ENCODE results near the gene NGB. TPM values are rescaled to one million over a fixed set of nuclear protein-coding genes. Genes with fewer than 3 reads are reported as not detected.

The NGB gene
- total RNA-seq, 1 donor from 2014 or later = not detected

DNA sequence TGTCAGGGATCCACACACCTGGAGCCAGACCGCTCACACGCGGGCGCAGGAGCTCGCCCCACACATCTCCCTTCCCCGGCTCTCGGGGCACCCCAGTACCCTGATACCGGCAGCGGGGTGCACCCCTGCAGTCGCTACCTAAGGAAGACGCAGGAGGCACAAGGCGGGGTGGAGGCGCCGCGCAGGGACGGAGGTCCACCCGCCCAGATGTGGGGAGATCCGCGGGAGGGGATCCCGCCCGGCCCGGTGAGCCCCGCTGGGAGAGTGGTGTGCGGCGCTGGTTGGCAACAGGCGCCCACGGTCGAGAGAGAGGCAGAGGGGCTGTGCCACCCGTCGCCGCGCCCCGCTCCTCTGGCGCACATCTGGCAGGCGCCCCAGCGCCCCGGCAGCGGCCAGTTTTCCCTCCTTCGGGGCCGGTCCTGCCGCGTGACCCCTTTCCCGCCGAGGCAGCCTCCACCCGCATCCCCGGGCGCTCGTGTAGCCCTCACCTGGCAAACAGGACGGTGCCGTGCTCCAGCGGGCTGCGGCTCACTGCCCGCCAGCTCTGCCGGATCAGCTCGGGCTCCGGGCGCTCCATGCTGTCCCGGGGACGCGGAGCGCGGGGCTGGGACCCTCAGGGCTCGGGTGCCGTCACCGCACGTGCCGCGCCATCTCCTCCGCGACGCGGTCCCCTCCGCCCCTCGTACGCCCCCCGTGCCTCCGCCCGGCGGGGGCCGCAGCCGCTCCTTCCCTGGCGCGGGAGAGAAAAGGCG is 469 bp downstream of the NGB start:
- intact Hi-C loops (cut with DNase I) = no loop called here
- ATAC-seq (no peak), DNase-seq (ENCODE audit: low spot score) (no peak)

DNA sequence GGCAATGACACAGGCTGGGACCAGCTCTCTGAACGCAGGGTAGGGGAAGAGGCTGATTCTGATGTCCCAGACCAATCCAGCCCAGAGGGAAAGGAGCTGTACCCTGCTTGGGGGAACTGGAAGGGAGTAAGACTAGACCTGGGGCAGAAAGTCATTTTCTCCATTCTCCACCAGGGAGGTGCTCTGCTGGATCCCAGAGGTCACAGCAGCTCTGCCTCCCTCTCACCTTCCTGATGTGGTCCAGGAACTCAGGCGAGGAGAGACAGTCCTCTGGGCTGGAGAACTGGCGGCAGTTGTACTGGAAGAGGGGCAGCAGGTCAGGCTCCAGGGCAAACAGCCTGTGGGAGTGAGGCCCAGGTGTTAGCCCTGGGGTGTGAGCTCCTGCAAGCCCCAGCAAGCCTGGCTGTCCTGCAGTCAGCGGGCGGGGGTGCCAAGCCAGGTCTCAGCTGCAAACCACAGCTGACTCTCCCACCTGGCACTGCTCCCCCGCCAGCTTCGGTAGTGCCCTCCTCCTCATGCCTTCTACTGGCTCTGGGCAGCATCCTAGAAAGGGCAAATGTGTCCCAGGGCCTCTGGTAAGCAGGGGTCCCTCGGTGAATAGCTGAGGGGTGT is 1.9 kb downstream of the NGB start:
- ATAC-seq (no peak), DNase-seq (ENCODE audit: low spot score) (no peak)
- intact Hi-C loops (cut with DNase I) = no loop called here

DNA sequence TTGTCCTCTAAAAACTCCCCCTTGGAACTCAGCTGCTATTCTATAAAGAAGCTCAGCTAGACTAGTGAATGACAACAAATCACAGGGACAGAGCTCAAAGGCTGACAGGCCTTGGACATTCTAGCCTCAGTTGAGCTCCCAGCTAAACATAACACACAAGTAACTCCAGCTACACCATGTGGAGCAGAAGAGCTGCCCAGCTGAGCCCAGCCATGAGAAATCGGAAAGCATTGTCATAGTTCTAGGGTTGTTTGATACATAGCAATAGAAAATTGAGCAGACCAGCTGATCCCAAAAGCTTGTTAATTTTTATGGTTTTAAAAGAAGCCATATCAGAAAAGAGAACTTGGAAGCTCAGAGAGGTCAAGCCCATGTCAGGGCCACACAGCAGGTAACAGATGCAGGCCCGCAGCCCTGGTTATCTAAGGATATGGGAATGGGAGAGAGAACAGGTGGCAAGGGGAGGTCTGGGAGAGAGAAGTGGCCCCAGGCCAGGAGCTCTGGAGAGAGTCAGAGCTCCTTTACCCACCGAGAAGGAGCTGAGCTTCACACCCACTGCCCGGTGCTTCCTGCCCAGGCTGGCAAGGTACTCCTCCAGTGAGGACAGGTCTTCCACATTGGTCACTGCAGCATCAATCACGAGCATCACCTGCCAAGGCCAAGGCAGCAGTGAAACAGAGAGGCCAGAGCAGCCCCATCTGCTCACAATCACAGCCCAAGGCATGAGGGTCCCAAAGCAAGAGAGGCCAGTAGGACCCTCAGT is 2.9 kb downstream of the NGB start:
- ATAC-seq (no peak), DNase-seq (ENCODE audit: low spot score) (no peak)
- intact Hi-C loops (cut with DNase I) = no loop called here

DNA sequence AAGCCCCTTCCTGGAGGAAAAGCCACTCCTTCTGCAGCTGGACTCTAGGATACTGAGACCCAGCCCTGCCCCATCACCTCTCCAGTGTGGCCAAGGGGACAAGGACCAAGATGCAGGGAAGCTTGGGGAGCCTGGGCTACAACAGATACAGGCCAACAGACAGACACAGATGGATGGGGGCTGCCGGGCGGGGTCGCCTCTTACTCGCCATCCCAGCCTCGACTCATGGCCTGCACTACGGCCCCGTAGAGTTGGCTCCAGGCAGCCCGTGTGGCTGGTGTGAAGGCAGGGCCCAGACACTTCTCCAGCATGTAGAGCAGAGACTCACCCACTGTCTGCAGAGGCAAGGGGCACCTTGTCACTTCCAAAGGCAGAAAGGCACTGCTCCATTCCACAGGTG is 4.7 kb downstream of the NGB start:
- DNase-seq (ENCODE audit: low spot score) = no peak
- no peak for ATAC-seq
- intact Hi-C loops (cut with DNase I) = no loop called here

DNA sequence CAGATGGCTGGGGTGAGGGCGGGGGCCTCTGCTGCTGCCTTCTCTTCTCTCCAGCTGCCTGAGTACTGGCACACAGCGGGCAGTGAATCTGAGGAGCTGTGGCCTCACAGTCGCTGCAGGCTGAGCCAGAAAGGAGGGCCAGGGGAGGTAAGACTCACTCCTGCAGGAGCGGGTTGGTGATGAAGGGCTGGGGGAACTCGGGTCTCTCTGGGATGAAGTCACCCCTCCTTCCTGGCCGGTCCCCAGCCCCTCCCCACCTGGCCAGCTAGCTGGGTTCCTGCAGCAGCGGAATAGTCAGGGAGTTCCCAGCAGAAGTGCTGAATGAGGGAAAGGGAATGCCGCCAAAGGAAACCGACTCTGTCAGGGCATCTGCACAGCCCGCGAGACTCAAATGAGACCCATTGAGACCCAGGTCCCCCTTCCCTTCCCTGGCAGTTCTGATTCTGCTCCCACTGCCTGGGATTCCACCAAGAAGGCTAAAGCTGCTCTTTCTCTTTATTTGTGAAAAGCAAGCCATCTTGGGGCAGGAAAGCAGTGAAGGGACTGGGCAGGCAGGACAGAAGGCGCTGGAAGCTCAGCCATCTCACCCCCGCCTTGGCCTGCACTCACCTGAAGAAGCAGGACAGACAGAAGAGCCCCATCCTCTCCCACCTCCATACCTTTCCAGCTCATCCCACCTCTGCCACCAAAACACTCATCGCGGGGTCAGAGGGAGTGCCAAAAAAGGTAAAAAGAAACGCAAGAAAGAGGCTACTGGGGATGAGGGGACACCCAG is 5.3 kb downstream of the NGB start:
- DNase-seq (ENCODE audit: low spot score) (no peak), ATAC-seq (no peak)
- intact Hi-C loops (cut with DNase I) = no loop called here

DNA sequence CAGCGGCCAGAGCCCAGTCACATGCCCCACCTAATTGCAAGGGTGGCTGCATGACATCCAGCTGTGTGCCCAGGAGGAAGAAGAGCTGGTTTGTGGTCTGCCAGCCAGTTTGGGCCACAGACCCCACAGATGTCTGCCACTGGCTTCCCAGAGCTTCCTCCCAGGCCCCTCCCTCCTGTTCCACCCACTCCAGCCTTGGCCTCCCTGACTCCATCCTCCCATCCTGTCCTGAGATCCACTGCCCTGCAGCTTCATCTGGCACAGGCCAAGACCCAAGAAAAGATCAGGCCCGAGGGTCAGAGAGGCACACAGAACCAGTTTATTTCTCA is 5.9 kb downstream of the NGB start:
- intact Hi-C loops (cut with DNase I) = no loop called here
- ATAC-seq = no peak
- DNase-seq (ENCODE audit: low spot score) = no peak

DNA sequence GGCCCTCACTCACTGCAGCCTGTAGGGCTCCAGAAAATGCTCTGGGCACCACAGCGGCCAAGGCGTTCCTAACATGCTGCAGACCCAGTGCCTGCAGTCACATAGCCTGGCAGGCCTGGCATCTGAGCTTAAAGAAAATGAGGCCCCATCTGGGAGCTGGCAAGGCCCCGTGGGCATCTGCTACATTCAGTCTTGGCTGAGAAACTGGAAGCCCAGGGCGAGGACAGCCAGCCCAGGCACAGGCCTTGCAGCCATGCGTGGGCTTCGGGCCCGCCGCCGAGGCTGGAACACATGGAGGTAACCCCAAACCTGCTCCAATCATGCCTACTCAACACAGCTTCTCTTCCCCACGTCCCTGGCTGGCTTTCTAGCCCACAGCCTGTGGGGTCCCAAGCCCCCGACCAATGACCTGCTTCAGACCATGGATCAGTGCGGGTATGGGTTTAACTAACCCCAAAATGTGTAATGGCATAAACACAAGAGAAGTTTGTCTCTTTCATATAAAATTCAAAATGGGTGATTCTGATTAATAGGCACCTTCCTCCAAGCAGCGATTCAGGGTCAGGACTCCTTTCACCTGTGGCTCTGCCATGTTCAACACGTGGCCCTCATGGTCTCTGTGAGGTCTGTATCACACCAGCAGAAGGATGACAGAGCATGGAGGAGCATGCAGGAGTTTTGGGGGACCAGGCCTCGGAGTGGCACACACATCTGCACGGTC is 6.4 kb downstream of the NGB start:
- intact Hi-C loops (cut with DNase I) = no loop called here
- no peak for DNase-seq (ENCODE audit: low spot score)
- ATAC-seq = no peak

DNA sequence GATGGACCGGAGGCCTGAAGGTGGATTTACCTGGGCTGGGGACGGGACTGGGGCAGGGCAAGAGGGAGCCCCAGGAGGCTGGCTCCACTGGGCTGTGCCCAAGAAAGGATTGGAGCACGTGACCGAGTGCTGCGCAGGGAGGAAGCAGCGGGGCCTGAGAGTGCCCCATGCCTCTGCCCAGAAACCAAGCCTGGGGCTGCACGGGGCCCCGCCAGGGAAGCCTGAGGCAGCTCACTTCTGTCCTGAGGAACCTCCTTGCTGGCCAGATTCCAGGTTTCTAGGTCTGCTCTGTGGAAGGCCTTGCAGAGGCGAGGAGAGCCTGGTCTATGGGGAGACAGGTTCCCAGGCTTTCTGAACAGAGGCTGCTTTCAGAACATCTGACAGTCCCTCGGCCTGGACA is 10.4 kb downstream of the NGB start:
- intact Hi-C loops (cut with DNase I) = no loop called here
- no peak for ATAC-seq

DNA sequence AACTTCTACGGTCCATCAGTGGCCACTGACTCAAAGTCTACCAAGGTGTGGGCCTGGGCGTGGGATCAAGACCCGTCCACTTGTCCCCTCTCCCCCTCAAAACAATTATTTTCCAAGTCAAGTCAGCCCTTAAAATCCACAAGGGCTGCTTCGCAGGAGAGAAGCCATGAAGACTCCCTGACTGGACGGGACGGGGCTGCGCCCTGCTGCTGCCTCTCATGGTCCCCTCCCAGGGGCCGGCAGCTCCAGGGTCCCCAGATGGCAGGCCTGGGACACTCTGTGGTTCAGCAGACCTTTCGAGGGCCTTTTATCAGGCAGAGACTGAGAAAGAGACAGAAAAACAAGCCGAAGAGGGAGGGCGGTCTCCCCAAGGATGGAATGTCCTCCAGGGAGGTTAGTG is 10.8 kb downstream of the NGB start:
- no peak for ATAC-seq
- no peak for DNase-seq (ENCODE audit: low spot score)

More for the DNA sequence above, 10.4 kb downstream of the NGB start:
- no peak for DNase-seq (ENCODE audit: low spot score)

DNA sequence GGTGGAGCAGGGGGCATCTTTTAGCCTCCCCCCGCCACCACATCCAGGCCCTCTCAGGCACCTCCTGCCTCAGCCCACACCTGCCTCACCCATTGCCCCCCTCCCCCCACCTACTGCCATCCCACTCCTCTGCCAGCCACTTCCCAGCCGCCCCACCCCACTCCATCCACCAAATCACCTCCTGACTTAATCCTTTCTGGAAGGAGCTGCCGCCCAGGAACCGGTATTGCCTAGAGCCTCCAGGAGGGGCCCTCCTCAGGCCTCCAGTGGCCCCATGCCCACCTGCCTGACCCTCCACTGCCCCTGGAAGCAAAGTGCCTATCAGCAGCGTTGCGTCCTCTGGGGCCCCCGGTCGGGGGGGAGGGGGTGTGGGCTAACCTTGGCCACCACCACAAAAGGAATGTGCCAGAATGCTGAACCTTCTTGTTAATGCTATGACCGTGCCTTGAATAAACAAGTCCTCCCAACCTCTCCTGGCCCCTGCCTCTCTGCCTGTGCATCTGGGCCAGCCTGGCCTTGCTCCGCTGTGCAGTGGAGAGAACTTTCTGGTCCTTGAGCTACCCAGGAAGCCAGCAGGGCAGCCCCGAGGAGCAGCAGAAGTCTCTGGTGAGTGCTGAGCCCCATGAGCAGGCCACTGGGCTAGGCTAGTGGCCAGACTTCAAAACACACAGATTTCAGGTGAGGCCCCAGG is 11.8 kb downstream of the NGB start:
- DNase-seq (ENCODE audit: low spot score) = no peak
- intact Hi-C loops (cut with DNase I) = no loop called here
- ATAC-seq = no peak

More for the DNA sequence above, 10.8 kb downstream of the NGB start:
- intact Hi-C loops (cut with DNase I) = no loop called here

DNA sequence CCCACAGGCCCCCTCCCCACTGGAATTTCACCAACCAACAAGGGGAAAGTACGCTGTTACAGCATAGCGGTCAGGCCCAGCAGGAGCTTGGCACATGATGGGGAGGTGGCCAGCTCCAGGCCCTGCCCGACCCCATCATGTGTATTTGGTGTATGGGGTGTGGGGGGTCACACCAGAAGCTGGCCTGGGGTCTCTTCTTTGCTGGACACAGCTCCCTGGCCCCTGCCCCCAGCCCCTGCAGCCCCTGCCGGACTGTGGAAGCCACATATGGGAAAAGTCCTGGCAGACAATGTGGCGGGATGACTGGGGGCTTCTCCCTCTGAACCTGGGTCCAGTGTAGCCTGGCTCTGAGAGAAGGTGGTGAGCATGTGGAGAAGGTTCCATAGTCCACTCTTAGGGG is 12.4 kb downstream of the NGB start:
- intact Hi-C loops (cut with DNase I) = no loop called here
- no peak for ATAC-seq
- no peak for DNase-seq (ENCODE audit: low spot score)

DNA sequence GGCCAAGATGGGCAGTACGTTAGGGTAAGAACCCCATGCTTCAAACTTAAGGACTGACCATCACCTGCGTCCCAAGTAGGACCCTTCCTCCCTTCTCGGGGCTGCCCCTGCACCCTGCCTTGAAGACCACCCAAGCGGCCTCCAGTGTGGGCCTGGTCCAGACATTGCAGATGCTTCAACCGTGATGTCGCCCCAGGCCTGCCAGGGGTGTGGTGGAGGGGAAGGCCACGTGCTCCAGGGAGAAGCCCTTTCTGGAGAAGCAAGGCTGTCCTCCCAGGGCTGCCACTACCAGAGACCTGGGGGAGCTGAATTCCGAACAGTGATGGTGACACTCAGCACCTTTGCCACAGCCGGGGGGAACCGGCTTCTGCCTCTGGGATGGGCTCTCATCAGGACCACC is 13.3 kb downstream of the NGB start:
- ATAC-seq = no peak
- no peak for DNase-seq (ENCODE audit: low spot score)
- intact Hi-C loops (cut with DNase I) = no loop called here

DNA sequence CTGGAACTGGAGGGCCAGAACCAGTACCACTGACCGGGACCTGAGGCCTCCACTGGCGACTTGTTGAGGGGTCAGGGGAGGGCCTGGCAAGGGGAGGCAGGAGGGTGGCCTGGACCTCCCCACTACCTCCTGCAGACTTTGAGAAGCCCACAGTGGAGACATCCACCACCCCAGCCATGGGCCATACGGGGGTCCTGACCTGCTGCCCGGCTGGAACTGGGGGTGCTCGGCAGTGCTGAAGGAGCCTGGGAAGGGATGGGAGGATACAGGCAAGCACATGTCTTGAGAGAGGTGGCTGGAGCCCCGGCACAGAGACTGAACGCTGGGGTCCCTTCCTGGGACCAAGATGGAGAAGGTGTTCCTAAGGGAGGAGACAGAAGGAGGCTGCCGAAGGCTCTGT is 14.3 kb downstream of the NGB start:
- DNase-seq (ENCODE audit: low spot score) = no peak
- intact Hi-C loops (cut with DNase I) = no loop called here
- no peak for ATAC-seq

DNA sequence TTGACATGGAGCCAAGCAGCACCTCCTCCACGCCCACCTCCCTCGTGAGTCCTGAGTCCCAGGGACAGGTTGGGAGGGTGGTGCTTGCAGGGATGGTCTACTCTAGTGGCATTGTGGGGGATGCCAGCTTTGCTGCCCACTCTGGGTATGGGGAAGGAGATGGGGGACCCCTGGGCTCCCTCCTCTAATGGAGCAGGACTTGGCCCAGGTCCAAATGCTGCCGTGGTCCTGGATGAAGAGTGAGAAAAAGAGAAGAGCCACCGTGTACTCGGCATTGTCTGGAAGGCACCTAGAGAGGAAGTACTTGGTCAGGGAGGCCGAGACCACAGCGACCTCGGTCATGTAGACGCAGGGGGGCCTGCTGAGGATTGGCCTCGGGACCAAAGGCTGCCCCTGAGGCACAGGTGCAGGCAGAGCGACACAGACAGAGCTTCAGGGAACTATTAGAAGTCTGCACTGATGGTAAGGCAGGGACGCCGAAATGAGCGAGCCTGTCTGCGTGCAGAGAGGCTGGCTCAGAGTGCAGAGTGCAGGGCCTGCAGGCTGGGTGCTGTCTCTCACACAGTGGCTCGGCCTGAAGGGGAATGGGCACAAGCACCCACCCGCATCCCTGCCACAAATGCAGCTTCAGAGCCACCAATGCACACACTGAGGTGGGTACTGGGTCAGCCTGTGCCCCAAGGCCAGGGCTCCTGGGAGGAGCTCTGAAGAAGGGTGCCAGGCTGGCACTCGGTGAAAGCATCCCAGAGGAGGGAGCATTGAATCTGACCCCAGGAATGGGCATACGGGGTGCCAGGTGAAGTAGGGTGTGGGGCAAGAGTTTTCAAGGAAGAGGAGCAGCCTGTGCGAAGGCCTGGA is 17.4 kb downstream of the NGB start:
- intact Hi-C loops (cut with DNase I) = no loop called here
- no peak for DNase-seq (ENCODE audit: low spot score)
- no peak for ATAC-seq

DNA sequence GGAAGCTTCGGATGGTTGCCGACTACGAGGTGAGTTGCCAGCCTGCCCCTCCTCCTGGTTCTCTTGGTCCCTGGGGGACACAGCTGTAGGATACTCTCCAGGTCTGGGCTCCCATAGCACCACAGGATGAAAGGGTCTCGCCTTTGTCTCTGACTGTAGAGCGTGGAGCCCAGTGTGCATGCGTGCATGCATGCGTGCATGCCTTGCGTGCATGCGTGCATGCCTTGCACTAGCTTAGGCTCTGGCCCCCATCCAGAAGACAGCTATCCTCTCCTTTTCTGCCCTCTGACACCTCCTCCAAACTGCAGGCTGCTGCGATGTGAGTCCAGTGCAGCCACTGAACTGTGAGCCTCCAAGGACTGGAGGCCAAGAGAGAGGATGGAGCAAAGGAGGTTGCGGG is 19.1 kb downstream of the NGB start:
- intact Hi-C loops (cut with DNase I) = no loop called here
- ATAC-seq = no peak
- no peak for DNase-seq (ENCODE audit: low spot score)

DNA sequence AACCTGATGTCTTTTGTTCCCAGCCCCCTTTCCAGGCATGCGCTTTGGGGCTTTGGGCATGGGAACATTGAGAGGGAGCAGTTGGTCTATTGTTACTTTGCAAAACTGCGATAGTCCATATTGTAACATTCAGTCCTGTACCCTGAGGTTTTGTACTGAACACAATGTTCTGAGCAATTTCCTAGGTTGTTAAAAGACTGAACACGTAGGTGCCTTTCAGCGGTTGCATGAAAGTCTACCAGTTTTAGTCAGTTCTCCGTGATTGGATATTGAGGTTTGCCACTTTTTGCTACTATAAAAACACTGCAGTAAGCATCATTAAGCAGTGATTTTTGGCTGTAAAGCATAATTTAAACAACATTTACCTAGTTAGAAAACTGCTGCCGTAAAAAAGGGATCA is 20.1 kb downstream of the NGB start:
- intact Hi-C loops (cut with DNase I) = no loop called here
- no peak for ATAC-seq
- no peak for DNase-seq (ENCODE audit: low spot score)

DNA sequence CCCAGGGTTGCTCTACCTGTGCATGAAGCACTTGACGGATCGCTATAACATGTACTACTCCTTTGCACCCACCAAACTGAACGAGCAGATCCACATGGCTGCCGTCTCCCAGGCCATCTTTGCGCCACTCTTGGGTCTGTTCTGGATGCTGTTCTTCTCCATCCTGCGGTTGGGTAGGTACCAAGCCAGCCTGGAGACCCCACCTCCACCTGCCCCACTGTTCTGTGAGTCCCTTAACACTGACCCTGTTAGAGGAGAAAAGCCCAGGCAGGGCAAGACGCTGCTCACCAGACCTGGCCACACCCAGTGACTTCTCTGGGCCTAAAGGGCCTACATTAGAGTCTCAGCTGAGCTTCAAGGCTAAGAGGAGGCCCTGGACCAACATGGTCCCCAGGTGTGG is 21.7 kb downstream of the NGB start:
- intact Hi-C loops (cut with DNase I) = no loop called here
- no peak for ATAC-seq
- DNase-seq (ENCODE audit: low spot score) = no peak

DNA sequence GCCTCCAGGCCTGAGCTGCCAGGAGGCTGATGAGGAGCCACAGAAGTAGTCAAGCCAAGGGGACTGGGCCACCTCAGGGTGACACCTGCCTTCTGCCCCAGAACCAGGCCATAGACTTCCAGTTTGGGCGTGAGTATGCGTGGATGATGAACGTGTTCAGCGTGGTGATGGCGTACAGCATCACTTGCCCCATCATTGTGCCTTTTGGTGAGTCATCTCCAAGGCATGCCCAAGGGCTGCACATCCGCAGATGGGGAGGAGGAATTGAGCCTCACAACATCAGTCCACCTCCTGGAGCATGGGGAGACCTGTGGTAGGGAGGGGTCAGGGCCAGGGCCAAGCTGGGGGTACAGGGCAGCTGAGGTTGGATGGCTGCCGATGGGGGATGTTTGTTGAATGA is 22.3 kb downstream of the NGB start:
- DNase-seq (ENCODE audit: low spot score) (no peak), ATAC-seq (no peak)
- intact Hi-C loops (cut with DNase I) = no loop called here

Measured in sciatic nerve (tissue), 2 donors.